Transverse colon (tissue), 4 donors: Measurements from ENCODE around the gene ANO9.

Source experiments
- CTCF ChIP-seq, 5 experiments: fragments of 200-600 bp in 3 of 5; fragments of 450-650 bp in 2 of 5; sonication (generic) in 3 of 5; IDR thresholded peaks; 1 replicate in 2 of 5; 2 replicates in 3 of 5; pipeline ENCODE4 v1.5.1; 2016 to 2017; ENCODE audit warnings: antibody characterized with exemption in 5 of 5, inconsistent platforms in 3 of 5, mild to moderate bottlenecking in 2 of 5, moderate library complexity in 1 of 5
- POLR2AphosphoS5 ChIP-seq, 3 donors: sonication (generic); formaldehyde crosslinking; IDR thresholded peaks; one replicate each; pipeline ENCODE4 v1.6.1; 2016; ENCODE audit warnings: antibody characterized with exemption in 3 of 3

- TF ChIP-seq POLR2AphosphoS5 (IDR thresholded peaks at IDR 0.05) = no peak
- TF ChIP-seq CTCF (IDR thresholded peaks at IDR 0.05) = no peak
Observed at GRCh38 chr11:428295-428694, 13.5 kb downstream of the ANO9 start.
